Ovary (tissue), 9 donors: ENCODE data around the gene IRS1. TPM values are rescaled to one million over a fixed set of nuclear protein-coding genes. Genes with fewer than 3 reads are reported as not detected.

ENCODE experiments used
- DNase-seq, 5 donors: peaks; one replicate each; pipeline ENCODE4 v3.0.0-alpha.2; 2019 to 2020
- H3K27ac ChIP-seq, 2 donors: fragments of 200-600 bp; one replicate each; pipeline versions ENCODE4 v1.5.1 to v1.8.0; 2019 to 2022
- H3K27me3 ChIP-seq: fragments of 200-600 bp; one replicate; pipeline ENCODE4 v1.8.0; 2022
- H3K36me3 ChIP-seq: fragments of 200-600 bp; sonication (generic); one replicate; pipeline ENCODE4 v1.5.1; 2019
- H3K4me1 ChIP-seq: one replicate; pipeline ENCODE4 v1.8.1; 2013; ENCODE audit warnings: mild to moderate bottlenecking, moderate library complexity; ENCODE audit not compliant: insufficient read depth
- H3K4me3 ChIP-seq: fragments of 200-600 bp; sonication (generic); one replicate; pipeline ENCODE4 v1.5.1; 2017
- H3K9me3 ChIP-seq, 2 donors: fragments of 200-600 bp in 1 of 2; sonication (generic) in 1 of 2; one replicate each; pipeline versions ENCODE4 v1.5.1 to v1.8.1; 2013 to 2019; ENCODE audit warnings: mild to moderate bottlenecking in 1 of 2, moderate library complexity in 1 of 2
- EP300 ChIP-seq: sonication (generic); formaldehyde crosslinking; IDR thresholded peaks from one replicate; pipeline ENCODE4 v1.6.1; 2017; ENCODE audit warnings: antibody characterized with exemption
- POLR2A ChIP-seq: fragments of 450-650 bp; IDR thresholded peaks from one replicate; pipeline ENCODE4 v1.6.1; 2017; ENCODE audit warnings: antibody characterized with exemption, mild to moderate bottlenecking, moderate library complexity
- WGBS, 3 donors: extraction: QIAGEN DNeasy Blood & Tissue Kit in 1 of 3; methylation state at CpG; one replicate each; pipeline versions ENCODE4 v1.1.5 to v1.1.7; 2013 to 2017; 5-methylcytosine and 5-hydroxymethylcytosine counted together
- intact Hi-C, 4 donors: fragments of 100-400 bp; cut with DNase I; formaldehyde crosslinking; loops; one replicate each; pipeline versions ENCODE4 v1.11.0 to v1.15.1; 2022 to 2023
- polyA plus RNA-seq, 2 donors: library from polyadenylated mRNA; stranded (reverse); fragments of 200-250 nt in 1 of 2; fragments of 350-450 nt in 1 of 2; fragmentation: Illumina TruSeq in 1 of 2; extraction: RNeasy Lipid Tissue Mini Kit (QIAGEN cat#74804) in 1 of 2; gene quantifications; one replicate each; pipeline ENCODE4 v1.2.3, GENCODE V29; 2013 to 2014
- total RNA-seq, 7 donors: library from RNA; depleted of rRNA in 2 of 7; stranded (reverse); fragments of >200 nt in 2 of 7; fragmentation: NEBNext Ultra II Directional in 3 of 7; extraction: Animal tissue kit (Norgen Biotek cat#: 25700) in 3 of 7; gene quantifications; one replicate each; pipeline versions ENCODE4 v1.1.0 to v1.2.4, GENCODE V29; 2016 to 2023
- TF ChIP-seq, protein P1 (sequence below), 3 donors: fragments of 450-650 bp in 2 of 3; fragments of 200-600 bp in 1 of 3; IDR thresholded peaks; one replicate each; pipeline versions ENCODE4 v1.5.1 to v1.8.0; 2016 to 2022; ENCODE audit warnings: antibody characterized with exemption in 3 of 3, mild to moderate bottlenecking in 1 of 3
- donor health status: DM: no; HTN: no; CAD: no; lungs with moderate emphysema.
- donor health status: DM: no; HTN: no; CAD: no.
- donor health status: Bipolar disorder and iron deficiency.
- donor health status: DM: yes; HTN: yes; CAD: no.
- donor health status: DM: no; HTN: no; CAD: no.
- donor health status: DM: yes; HTN: yes; CAD: no.

The IRS1 gene
- total and polyA plus RNA-seq, 9 donors: 22.3 to 87.0 (median 44.1) TPM

DNA sequence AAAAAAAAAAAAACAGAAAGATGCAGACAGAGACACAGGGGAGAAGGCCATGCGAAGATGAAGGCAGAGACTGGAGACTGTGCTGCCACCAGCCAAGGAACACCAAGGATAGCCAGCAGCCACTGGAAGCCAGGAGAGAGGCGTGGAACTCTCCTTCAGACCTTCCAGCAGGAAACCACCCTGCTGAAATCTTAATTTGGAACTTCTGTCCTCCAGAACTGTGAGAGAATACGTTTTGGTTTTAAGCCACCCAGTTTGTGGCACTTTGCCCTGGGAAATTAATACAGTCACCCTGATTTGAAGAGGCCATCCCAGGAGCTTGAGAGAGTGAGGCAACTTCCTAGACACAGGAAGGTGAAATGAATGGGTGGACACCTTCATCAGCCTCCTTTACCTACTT lies 93.7 kb downstream of the IRS1 start:
- no peak for TF ChIP-seq EP300
- 89 to 91% (median 91%) methylated on average over 3 of the region's 3 CpGs for WGBS, 3 donors
- Histone ChIP-seq H3K4me1 (no peaks in the 10 kb centered on the region), H3K9me3 (no peaks in the 10 kb centered on the region), H3K4me3 (no peak overlapping the region), H3K27me3 (no peaks in the 10 kb centered on the region), H3K36me3 (no peaks in the 10 kb centered on the region), H3K27ac (no peak overlapping the region)
- DNase-seq: no peak
- intact Hi-C loops: no loop called here

DNA sequence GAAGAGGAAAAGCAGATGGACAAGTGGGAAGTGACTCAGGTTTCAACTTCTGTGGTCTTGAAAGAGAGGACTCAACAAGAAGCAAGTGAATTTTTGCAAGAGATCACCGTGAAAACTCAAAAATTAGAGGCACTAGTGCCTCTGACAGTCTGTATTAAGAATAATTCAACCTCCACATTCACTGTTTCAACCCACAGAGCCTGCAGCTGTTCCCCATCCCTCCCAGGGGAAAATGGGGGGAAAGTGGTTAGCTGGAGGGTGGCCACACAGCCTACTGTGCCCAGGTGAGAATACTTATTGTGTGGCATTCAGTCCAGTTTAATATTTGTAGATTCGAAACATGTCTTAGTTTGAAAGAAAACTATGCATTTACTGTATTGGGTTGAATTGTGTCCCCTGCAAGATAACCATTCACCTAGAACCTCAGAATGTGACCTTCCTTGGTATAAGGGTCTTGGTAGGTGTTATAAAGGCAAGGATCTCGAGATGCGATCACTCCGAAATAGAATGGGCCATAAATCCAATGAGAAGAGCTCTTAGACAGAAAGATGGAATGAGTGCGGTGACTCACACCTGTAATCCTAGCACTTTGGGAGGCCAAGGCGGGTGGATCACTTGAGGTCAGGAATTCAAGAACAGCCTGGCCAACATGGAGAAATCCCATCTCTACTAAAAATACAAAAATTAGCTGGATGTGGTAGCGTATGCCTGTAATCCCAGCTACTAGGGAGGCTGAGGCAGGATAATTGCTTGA lies 94.3 kb downstream of the IRS1 start:
- Histone ChIP-seq H3K36me3 (no peaks in the 10 kb centered on the region), H3K27ac (no peak overlapping the region), H3K27me3 (no peaks in the 10 kb centered on the region), H3K4me1 (no peaks in the 10 kb centered on the region), H3K4me3 (no peak overlapping the region), H3K9me3 (no peaks in the 10 kb centered on the region)
- TF ChIP-seq, protein P1, sequence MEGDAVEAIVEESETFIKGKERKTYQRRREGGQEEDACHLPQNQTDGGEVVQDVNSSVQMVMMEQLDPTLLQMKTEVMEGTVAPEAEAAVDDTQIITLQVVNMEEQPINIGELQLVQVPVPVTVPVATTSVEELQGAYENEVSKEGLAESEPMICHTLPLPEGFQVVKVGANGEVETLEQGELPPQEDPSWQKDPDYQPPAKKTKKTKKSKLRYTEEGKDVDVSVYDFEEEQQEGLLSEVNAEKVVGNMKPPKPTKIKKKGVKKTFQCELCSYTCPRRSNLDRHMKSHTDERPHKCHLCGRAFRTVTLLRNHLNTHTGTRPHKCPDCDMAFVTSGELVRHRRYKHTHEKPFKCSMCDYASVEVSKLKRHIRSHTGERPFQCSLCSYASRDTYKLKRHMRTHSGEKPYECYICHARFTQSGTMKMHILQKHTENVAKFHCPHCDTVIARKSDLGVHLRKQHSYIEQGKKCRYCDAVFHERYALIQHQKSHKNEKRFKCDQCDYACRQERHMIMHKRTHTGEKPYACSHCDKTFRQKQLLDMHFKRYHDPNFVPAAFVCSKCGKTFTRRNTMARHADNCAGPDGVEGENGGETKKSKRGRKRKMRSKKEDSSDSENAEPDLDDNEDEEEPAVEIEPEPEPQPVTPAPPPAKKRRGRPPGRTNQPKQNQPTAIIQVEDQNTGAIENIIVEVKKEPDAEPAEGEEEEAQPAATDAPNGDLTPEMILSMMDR (IDR thresholded peaks at IDR 0.05): no peak
- TF ChIP-seq EP300 (no peak), POLR2A (no peak)
- WGBS, 3 donors: 95 to 97% (median 95%) methylated on average over 8 of the region's 8 CpGs
- no peak for DNase-seq
- intact Hi-C loops: no loop called here

DNA sequence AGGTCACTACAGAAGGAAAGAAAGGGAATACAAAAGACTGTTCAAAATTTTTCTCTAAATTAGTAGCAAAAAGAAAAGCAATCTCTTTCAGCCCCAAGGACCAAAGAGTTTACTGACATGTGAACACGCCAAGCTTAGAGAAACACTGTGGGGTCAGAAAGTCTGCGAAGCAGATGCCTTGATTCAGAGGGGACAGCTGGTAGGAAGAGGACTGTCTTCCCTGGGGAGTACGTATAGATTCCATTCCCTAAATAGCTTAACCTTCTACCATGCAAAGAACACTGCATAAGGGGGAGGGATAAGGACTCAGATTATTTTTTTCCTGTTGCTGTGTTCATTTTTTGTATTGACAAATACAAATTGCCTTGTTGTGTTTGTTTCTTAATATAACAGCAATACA lies 96.1 kb downstream of the IRS1 start:
- intact Hi-C loops: no loop called here
- Histone ChIP-seq H3K9me3 (no peaks in the 10 kb centered on the region), H3K27me3 (no peaks in the 10 kb centered on the region), H3K36me3 (no peaks in the 10 kb centered on the region), H3K27ac (no peak overlapping the region), H3K4me3 (no peak overlapping the region), H3K4me1 (no peaks in the 10 kb centered on the region)
- DNase-seq: no peak
- 84 to 93% (median 89%) methylated on average over 3 of the region's 3 CpGs for WGBS, 3 donors
- TF ChIP-seq POLR2A: no peak
- TF ChIP-seq EP300: no peak
- TF ChIP-seq, protein P1 (IDR thresholded peaks at IDR 0.05): no peak

DNA sequence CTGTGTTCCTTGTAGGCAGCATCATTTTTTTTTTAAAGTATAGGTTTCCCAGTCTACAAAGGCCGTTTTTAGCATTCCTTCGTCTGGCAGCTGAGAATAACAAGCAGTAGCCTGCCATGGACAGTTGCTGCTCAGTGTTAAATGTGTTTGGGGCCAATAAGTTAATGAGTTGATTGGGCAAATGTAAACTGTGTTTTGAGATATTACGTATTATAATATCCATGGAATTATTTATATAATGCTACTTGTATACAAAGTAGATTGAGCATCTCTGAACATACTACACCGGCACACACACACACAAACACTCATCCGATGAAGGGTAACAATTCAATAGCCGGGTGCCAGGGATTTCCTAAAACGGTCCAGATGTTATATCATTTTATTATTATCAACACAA lies 97.2 kb downstream of the IRS1 start:
- no peaks in the 10 kb centered on the region for H3K27me3 ChIP-seq
- H3K9me3 ChIP-seq: no peaks in the 10 kb centered on the region
- no peaks in the 10 kb centered on the region for H3K36me3 ChIP-seq
- intact Hi-C loops: no loop called here
- H3K4me3 ChIP-seq: no peak overlapping the region
- no peak for DNase-seq
- TF ChIP-seq, protein P1 (IDR thresholded peaks at IDR 0.05): no peak
- TF ChIP-seq EP300: no peak
- TF ChIP-seq POLR2A: no peak
- WGBS, 3 donors: 32 to 54% (median 53%) methylated on average over 7 of the region's 7 CpGs
- H3K4me1 ChIP-seq: no peaks in the 10 kb centered on the region
- no peak overlapping the region for H3K27ac ChIP-seq

DNA sequence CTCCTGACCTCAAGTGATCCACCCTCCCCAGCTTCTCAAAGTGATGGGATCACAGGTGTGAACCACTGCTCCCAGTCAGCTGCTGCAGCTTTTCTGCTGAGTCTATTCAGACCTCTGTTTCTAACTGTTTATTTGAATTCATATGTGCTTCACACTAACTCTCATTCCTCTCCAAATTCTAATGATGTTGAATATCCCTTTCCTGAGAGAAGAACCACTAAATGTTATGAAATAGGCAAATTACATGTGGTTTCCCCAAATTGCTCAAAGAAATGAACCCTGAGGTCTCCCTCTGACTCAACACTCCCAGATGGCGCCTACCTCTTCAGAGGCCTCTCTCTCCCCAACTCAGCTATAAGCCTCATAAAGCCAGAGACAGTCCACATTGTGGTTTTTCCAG lies 98.6 kb downstream of the IRS1 start:
- intact Hi-C loops: no loop called here
- no peak overlapping the region for H3K27ac ChIP-seq
- DNase-seq: no peak
- 88 to 97% (median 94%) methylated on average over 1 of the region's 1 CpG for WGBS, 3 donors
- no peaks in the 10 kb centered on the region for H3K36me3 ChIP-seq
- H3K9me3 ChIP-seq: no peaks in the 10 kb centered on the region
- TF ChIP-seq, protein P1 (IDR thresholded peaks at IDR 0.05): no peak
- H3K4me1 ChIP-seq: no peaks in the 10 kb centered on the region
- no peak overlapping the region for H3K4me3 ChIP-seq
- no peaks in the 10 kb centered on the region for H3K27me3 ChIP-seq
